Right ventricle myocardium superior (tissue), 1 donor: ENCODE data around the gene C3orf62. TPM values are rescaled to one million over a fixed set of nuclear protein-coding genes. Genes with fewer than 3 reads are reported as not detected.
A peak's percentile ranks its signal among the peaks of the same experiment; 100 is the strongest.

ENCODE experiments used
- ATAC-seq: fragments of 200-7000 bp; cut with Tn5 transposase; one replicate; pipeline ENCODE4 v1.9.1; 2020; ENCODE audit warnings: mild to moderate bottlenecking; ENCODE audit not compliant: poor library complexity
- DNase-seq: peaks from one replicate; pipeline ENCODE4 v3.0.0-alpha.2; 2020
- intact Hi-C: fragments of 100-400 bp; cut with DNase I; formaldehyde crosslinking; loops from one replicate; pipeline ENCODE4 v1.11.2; 2022
- long read RNA-seq: library from polyadenylated mRNA; unstranded; transcript quantifications from one replicate; pipeline ENCODE4 v2.0.0, GENCODE V29; 2021
- total RNA-seq: library from RNA; stranded (reverse); fragmentation: NEBNext Ultra II Directional; extraction: Animal tissue kit (Norgen Biotek cat#: 25700); gene quantifications from one replicate; pipeline ENCODE4 v1.2.1, GENCODE V29; 2021
- donor health status: DM: no; HTN: yes; CAD: no; lungs with severe emphysema.

C3orf62 gene
- total RNA-seq = 2.6 TPM
- long read RNA-seq, full-length matches to known transcripts = 2 of 3 reads
- long read RNA-seq, partial matches to known transcripts = 0 of 3 reads
- long read RNA-seq, other reads (novel, unspliced or antisense) = 1 of 3 reads

DNA sequence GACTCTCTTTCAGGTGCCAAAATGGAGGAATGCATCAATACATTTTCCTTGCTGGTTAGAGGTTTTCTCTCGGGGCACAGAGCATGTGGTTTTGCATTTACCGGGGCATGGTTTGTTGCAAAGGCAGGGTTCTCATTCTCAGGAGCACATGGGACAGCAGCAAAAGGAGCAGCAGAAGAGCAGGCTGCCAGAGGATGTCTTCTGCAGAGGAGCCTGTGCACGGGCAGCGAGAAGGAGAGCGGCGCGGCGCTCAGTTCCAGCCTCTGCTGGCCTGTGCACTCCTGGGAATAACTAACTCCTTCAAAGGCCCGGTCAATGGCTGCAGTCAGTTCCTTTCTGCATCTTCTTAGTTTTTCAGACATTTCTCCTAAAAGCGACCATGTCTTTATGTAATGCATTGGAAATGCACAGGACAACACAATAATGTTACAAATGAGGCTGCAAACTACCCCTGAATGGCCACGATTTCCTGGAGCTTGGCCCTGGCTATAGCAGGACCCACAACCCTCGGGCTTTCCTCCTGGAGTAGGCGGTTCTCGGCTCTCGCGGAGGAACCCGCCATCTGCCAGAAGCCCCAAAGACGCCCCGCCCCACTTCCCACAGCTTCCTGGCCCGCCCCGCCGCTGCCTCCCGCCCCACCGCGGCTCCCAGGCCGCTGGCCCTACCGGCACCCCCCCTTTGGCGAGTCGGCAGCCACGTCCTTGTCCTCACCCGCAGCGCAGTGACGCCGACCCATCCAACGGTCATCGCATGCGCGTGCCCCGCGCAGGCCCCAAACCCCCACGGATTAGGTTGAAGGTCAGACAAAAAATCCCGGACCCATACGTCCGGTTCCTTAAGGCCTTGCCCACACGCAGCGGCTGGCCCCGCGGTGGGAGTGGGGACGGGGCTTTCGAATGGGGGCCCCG, at the start of gene C3orf62:
TSS of gene C3orf62 (minus strand) at position 758 of the 908 bp plus-strand sequence. CDS start at position 398, 360 bp downstream.
- DNase-seq (peak; percentile 96), ATAC-seq (peak; percentile 96)
- intact Hi-C loops = loop anchor here (5.0 kb wide), 1 partner anchor 104 kb away; the partner anchor contains the start of gene KLHDC8B

DNA sequence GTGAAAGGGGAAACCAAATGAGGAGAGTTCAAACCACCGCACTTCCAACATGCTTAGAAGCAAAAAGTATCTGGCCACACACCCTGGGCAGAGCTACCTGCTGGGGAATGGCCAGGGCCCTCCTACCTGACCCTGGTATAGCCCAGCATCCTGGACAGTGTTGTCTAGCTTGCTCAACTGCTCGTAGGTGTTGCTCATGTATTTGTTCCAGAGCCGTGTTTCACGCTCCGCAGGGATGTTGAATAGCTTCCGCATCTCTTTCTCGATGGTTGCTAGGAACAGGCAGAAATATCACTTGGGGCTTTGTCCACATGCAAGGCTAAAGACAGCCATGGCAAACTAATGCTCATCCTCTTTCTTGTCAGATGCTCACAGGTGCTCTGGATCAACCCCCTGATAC, 47.7 kb upstream of the C3orf62 start:
- intact Hi-C loops = no loop called here
- no peak for ATAC-seq
- DNase-seq = no peak

DNA sequence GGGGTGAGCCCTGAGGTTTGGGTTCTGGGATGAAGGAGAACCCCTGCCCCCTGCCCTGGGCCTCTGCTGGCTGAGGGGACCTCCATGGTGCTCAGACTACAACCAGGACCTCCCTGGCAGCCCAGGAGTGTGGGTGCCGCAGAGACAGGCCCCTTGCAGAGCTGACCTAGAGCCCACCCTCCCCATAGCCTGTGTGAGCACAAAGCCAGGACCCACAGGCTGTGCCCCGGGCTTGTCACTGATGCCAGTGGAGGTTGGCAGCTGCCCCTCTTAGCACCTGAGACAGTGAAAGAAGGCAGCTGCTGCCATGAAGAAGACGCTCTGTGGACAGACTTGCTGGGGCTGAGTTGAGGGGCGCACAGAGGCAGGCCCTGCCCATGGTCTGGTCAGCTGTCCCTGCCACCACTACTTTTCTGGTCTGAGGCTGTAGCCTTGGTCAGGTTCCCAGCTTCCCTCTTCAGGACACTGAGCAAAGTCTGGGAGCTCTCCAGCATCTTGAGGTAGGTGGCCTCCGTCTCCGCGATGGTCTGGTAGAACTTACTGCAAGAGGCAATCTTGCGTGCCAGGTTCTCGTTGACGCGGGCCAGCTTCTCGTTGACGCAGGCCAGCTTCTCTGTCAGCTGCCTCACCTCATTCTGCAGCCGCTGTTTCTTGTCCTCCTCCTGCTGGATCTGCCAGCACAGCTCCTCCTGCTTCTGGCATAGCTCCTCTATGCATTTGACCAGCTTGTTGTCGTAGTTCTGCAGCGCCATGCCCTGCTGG, 39.8 kb upstream of the C3orf62 start:
- ATAC-seq (no peak), DNase-seq (no peak)
- intact Hi-C loops = no loop called here

DNA sequence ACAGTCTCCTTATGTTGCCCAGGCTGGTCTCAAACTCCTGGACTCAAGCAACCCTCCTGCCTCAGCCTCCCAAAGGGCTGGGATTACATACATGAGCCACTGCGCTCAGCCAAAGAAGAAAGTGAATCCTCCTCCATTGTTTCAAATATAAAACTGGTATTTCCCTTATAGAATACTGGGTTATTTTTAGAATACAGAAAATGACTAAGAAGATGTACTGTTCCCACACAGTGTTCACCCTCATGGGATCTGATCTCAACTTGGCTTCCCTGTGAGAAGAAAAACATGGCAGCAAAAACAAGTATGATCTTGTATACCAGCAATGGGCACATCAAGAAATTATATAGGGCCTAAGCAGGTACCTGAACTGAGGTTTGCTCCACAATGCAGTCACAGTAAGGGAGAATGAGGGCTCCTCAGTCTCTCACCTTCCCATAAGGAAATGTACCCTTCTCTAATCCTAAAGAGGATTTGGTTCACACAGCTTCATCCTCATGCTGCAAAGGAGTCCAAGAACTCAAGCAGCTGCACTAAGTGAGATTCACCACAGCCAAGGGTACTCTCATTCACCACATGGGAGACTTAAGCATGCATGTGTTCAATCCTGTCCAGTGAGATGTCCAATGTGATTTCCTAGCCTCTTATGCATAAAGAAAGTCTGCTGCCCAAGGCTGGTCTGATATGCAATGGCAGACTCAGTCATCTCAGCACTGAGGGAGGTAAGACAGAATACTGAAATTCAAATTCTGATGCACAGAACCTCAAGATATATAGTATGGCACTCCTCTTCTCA, 37.1 kb upstream of the C3orf62 start:
- DNase-seq (no peak), ATAC-seq (no peak)
- intact Hi-C loops = no loop called here

DNA sequence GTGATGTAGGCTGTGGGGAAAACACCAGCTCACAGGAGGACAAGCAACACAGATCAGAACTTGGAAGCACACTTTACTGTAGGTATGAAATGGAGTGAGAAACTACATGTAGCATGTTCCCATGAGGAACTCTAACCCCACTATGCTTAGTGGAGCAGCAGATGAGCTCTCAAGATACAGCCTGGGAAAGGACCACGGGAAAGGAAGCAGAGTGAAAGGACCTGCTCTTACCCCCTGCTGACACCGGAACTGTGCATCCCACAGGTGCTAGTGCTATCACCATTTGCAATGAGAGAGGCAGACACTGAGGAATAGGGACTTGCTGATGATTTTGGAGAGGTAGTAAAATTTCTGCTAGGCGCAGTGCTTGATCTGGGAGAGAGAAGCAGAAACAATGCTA, 34.3 kb upstream of the C3orf62 start:
- no peak for ATAC-seq
- DNase-seq = no peak
- intact Hi-C loops = no loop called here

DNA sequence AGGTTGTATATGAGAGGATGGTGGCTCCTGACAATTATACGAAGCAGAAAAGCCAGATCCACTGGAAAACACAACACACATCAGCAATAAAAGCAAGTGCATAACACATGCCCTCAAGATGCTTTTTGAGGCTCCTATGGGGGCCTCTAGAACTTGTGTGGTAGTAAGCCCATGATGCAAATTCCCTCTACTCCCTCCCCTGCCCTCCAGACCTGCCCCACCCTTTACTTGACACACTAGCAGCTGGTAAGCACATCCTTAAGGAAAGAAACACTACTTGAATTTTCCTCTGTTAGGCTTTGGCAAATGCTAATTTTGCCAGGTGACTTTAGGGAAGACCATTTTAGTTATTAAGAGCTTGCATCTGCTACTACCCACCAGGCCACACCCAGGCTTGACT, 33.6 kb upstream of the C3orf62 start:
- ATAC-seq (no peak), DNase-seq (no peak)
- intact Hi-C loops = no loop called here

DNA sequence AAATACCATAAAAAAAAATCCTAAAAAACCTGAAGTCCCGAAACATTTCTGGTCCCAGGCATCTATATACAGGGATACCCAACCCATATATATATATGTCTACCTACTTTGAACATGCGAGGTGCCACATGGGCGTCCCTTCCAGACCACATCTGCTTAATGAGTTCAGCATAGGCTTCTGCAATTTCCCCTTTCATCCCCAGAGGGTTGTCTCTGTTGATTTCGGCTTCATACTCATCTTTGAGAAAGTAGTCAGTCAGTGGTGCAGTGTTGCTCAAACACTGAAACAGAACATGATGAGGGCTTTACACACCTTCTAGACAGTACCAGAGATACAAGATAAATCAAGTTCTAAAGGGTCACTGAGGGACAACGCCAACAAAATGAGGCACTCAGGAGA, 28.6 kb upstream of the C3orf62 start:
- intact Hi-C loops = no loop called here
- no peak for ATAC-seq
- DNase-seq = no peak

DNA sequence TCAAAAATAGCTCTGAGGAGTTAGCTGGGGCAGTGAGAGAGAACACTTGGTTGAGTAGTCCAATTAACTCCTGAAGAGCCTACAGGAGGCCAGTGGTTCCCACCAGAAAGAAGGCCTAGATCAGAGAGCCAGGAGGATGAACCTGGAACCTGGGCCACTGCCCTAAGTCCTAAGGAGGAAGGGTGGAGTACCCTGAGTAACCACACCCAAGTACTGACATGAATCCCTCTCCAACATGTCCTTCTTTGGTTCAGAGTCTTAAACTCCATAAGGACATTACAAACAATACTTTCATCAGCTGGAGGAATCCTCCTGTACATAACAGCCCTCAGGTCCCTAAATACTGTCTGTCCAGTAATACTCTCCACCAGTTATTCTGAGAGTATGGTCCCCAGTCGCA, 25.6 kb upstream of the C3orf62 start:
- intact Hi-C loops = no loop called here
- ATAC-seq (no peak), DNase-seq (no peak)

DNA sequence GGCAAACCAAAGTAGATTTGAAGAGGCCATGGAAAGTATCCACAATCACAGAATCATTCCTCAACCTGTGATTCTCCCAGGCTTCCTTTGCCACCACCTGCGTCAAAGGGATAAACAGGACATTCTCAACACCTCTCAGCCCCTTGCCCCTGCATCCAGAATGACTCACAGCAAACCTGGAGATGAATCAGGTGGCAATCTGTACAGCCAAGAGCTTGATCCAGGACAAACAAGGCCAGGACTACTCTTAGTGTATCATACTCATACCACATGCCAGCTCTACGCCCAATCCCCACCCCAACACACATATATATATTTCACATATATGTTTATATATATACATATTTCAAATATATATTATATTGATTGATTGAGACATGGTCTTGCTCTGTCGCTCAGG, 23.6 kb upstream of the C3orf62 start:
- ATAC-seq (no peak), DNase-seq (no peak)
- intact Hi-C loops = no loop called here

DNA sequence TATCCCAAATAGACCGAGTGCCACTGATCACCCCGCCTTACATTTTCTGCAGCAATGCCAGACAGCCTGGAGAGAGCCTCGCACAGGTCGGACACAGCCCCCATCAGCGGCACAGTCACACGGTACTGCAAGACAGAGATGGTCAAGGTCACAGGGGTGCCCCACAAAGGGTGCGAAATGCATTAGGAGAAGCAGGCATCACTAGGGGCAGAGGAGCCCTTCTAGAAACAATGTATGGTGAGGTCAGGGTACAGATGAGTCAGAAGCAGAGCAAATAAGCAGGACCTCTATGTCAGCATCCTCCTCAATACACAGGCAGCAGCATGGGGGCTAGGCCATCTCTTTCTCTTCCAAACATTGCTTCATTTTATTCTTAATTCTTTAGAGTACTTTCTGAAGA, 21.5 kb upstream of the C3orf62 start:
- no peak for ATAC-seq
- intact Hi-C loops = loop anchor here (5.0 kb wide), 1 partner anchor 149 kb away; no protein-coding TSS in a partner anchor
- DNase-seq = no peak

DNA sequence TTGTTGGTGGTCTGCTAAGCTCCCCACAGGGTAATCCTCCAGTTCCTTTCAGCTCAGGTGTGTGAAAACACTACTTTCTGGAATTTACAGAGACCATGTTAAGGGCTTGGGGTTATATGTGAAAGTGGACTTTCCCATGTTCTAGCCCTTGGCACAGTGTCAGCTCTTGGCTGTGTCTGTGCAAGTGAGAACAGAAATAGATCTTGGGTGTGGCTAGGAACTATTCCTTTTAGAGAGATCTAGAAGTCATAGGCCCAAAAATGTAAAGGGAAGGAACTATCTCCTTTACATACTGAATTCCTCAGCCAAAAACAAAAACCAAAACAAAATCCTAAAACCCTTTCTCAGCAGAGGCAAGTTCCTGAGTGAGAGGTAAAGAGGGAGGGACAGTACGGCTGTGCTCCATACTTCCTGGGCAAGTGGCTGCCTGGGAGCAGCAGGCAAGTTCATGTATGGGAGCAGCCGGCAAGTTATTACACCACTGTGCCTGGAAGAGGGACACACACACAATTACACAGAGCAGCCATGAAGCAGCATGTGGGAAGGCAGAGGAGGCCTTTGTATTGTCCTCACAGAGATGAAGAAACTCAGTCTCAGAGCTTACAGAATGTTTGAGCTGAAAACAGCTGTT, 19.9 kb upstream of the C3orf62 start:
- ATAC-seq (peak; percentile 88), DNase-seq (peak; percentile 71)
- intact Hi-C loops = loop anchor here (5.0 kb wide), 1 partner anchor 150 kb away; no protein-coding TSS in a partner anchor

DNA sequence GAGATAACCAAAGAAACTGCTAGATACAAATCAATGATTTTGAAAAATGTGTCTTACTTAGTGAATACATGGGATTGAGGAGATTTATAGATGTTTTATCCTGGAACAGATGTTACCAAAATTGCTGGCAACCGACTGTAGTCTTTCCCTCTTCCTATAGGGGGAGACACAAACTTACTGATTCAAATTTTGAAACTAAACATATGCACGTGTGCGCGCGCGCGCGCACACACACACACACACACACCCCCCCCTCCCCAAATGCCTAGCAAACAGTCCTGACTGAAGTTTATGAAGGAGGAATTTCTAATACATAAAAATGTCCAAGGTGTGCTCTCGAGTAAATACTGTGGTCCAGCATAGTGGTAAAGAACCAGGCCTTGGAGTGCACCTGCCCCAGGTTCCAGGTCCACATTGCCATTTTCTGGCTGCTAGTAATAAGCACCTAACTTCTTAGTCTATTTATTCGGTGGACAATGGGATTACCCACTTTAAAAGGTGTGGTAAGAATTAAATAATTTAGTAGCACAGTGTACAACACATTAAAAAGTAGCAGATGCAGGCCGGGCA, 18.5 kb upstream of the C3orf62 start:
- DNase-seq (no peak), ATAC-seq (no peak)
- intact Hi-C loops = loop anchor here (5.0 kb wide), 1 partner anchor 152 kb away; no protein-coding TSS in a partner anchor

DNA sequence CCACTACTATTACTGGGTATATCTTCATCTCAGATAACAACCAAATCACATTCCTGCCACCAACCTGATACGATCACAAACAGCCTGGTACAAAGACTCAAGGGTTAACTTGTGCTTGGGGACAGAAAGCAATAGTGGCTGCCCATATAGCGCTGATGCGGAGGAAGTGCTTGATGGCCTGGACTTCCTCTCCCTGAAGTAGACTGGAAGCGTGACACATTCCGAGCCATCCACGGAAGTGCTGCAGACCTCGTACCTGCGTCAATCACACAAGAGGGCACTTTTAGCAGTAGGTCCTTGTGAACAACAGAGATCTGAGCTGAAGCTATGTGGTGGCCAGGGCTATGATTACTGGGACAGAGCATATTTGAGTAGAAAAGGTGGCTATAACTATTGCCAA, 17.3 kb upstream of the C3orf62 start:
- DNase-seq (no peak), ATAC-seq (no peak)
- intact Hi-C loops = no loop called here

DNA sequence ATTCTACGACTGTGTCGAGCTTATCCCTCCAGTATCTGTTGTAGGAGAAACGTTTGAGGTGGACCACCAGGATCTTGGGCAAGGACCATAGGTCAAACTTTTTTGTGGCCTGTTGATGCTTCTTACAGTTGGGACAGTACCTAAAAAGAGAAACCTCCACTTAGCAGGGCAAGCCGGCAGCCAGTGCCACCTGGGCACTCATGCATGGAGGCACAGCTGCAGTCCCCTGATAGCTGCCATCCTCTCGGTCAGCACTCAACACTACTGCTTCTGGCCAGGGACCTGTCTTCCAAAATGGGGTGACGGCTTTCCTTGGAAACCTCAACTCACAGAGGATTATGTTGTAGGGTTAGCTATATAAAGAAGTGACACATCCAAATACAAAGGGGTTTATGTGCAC, 7.0 kb upstream of the C3orf62 start:
- intact Hi-C loops = no loop called here
- DNase-seq (no peak), ATAC-seq (no peak)

DNA sequence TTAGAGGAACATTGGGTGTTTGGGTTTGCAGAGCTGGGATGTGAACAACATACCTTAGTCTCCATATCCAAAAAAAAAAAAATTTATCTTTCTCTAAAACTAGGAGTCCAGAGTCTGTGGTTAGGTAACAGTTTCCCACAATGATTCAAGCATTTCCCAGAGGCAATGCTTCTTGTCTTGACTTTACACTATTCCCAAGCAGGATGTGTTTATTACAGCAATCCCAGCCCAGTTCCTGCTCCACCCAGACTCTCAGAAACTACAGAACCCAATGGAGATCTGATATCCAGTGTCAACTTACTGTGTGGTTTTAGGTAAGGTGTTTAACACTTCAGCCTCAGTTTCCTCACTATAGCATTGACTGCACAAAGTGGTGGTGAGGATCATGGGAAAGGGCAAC, 2.3 kb upstream of the C3orf62 start:
- intact Hi-C loops = loop anchor here (5.0 kb wide), 1 partner anchor 107 kb away; the partner anchor contains the start of gene KLHDC8B
- ATAC-seq (no peak), DNase-seq (no peak)

DNA sequence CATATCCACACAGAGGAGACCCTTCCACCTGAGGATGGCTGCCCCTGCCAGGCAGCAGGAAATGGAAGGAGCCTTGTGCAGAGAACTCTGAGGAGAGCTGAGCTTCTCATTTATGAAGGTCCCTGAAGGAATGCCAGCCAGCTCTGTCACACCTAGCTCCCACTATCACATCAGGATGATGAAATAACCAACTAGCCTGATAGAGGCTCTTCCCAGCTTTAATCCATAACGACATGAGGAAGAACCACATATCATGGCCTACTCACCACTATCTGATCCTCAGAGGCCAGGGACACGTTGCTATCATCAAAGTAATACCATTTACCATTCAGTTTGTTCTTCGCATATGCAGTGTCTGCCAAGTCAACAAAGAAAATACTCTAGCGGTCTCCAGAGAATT, 1.5 kb upstream of the C3orf62 start:
- no peak for ATAC-seq
- DNase-seq = no peak
- intact Hi-C loops = loop anchor here (5.0 kb wide), 1 partner anchor 106 kb away; the partner anchor contains the start of gene KLHDC8B

DNA sequence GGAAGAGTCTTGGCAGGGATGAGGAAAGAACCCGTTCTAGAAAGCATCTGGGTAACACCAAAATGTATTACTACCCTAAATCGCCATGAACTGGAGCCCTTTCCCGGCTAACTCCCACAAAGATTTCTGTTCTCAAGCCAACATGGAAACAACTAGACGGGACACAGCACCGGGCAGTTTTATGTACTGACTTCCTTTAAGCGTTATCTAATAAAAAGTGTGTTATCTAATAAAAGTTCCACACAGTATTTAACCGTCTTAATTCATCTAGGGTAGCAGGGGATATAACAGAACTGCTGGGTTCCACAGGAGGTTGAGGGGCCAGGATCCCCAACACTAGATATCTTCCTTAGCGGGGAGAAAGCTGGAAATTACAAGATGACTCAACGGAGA, 347 bp upstream of the C3orf62 start:
- intact Hi-C loops = loop anchor here (5.0 kb wide), 1 partner anchor 105 kb away; the partner anchor contains the start of gene KLHDC8B
- DNase-seq (no peak), ATAC-seq (peak; percentile 17)
